NB4 (cell line): ENCODE measurements around the gene TMEM14A.

Experiments
- MYC ChIP-seq: IDR thresholded peaks from 2 replicates; pipeline ENCODE4 v1.6.1; 2011; ENCODE audit warnings: low read depth, low read length
- POLR2A ChIP-seq: IDR thresholded peaks from 2 replicates; pipeline ENCODE4 v1.6.1; 2011; ENCODE audit warnings: mild to moderate bottlenecking; ENCODE audit not compliant: insufficient read length; ENCODE audit errors: extremely low read depth
- TF ChIP-seq, protein P1 (sequence below): IDR thresholded peaks from one replicate; pipeline ENCODE4 v1.5.1; 2012; ENCODE audit warnings: low read depth, low read length

DNA sequence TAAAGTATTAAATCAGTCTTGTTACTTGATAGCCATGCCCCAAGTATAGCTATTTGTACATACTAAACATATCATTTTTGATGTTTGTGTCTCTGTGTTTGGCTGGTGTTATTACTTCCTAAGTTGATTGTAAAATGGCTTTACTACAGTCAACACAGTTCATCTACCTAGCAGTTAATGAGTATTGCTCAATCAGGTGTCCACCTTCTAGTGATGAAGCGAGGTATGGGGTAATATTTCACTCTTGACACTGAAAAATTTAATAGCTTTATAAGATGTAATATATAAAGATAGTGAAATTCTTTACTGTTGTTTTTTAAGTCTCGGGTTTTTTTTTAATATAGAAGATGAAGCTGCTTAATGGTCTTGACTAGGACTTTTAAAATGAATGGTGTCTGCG, 18.9 kb downstream of the TMEM14A start:
- no peak for TF ChIP-seq MYC
- TF ChIP-seq, protein P1, sequence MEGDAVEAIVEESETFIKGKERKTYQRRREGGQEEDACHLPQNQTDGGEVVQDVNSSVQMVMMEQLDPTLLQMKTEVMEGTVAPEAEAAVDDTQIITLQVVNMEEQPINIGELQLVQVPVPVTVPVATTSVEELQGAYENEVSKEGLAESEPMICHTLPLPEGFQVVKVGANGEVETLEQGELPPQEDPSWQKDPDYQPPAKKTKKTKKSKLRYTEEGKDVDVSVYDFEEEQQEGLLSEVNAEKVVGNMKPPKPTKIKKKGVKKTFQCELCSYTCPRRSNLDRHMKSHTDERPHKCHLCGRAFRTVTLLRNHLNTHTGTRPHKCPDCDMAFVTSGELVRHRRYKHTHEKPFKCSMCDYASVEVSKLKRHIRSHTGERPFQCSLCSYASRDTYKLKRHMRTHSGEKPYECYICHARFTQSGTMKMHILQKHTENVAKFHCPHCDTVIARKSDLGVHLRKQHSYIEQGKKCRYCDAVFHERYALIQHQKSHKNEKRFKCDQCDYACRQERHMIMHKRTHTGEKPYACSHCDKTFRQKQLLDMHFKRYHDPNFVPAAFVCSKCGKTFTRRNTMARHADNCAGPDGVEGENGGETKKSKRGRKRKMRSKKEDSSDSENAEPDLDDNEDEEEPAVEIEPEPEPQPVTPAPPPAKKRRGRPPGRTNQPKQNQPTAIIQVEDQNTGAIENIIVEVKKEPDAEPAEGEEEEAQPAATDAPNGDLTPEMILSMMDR, result no peak
- TF ChIP-seq POLR2A, result no peak
